Skeletal muscle tissue (tissue), 4 donors: Measurements from ENCODE around the gene OPN3. TPM values are rescaled to one million over a fixed set of nuclear protein-coding genes. Genes with fewer than 3 reads are reported as not detected.

ENCODE experiments used
- H3K27ac ChIP-seq: one replicate; pipeline ENCODE4 v1.7.0; 2013; ENCODE audit warnings: mild to moderate bottlenecking, low read depth, low read length, inconsistent platforms
- H3K27me3 ChIP-seq, 3 donors: one replicate each; pipeline ENCODE4 v1.7.0; 2013; ENCODE audit warnings: low read length in 3 of 3; ENCODE audit not compliant: control insufficient read depth in 3 of 3, insufficient read depth in 3 of 3
- H3K36me3 ChIP-seq, 3 donors: one replicate each; pipeline ENCODE4 v1.7.0; 2013; ENCODE audit warnings: low read length in 3 of 3; ENCODE audit not compliant: control insufficient read depth in 3 of 3, insufficient read depth in 3 of 3
- H3K4me1 ChIP-seq, 3 donors: one replicate each; pipeline ENCODE4 v1.7.0; 2013; ENCODE audit warnings: low read length in 3 of 3, mild to moderate bottlenecking in 3 of 3; ENCODE audit not compliant: control insufficient read depth in 3 of 3, insufficient read depth in 3 of 3
- H3K4me3 ChIP-seq, 3 donors: one replicate each; pipeline ENCODE4 v1.7.0; 2013; ENCODE audit warnings: low read length in 3 of 3
- H3K9ac ChIP-seq, 3 donors: one replicate each; pipeline ENCODE4 v1.7.0; 2013; ENCODE audit warnings: low read length in 3 of 3, mild to moderate bottlenecking in 3 of 3, moderate library complexity in 2 of 3, low read depth in 1 of 3
- H3K9me3 ChIP-seq, 3 donors: one replicate each; pipeline ENCODE4 v1.7.0; 2013; ENCODE audit warnings: low read length in 3 of 3; ENCODE audit not compliant: control insufficient read depth in 3 of 3
- total RNA-seq: library from RNA; depleted of rRNA; stranded (reverse); fragments of >200 nt; gene quantifications from one replicate; pipeline ENCODE4 v1.2.3, GENCODE V29; 2014
- donor health status: Osteomylitis.

OPN3 gene
- total RNA-seq, 1 donor from 2014 or later, result 9.9 TPM

DNA sequence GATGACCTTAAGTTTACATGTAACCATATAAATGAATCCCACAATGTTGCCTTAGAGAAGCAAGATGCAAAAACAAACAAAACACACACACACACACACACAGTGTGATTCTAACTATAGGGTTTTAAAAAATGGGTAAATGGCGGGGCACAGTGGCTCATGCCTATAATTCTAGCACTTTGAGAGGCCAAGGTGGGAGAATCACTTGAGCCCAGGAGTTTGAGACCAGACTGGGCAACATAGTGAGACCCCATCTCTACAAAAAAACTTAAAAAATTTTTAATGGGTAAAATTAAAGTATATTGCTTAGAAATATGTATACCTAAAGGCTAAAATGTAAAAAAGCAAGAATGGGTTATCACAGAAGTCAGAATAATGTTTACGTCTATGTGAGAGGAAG is 92.2 kb downstream of the OPN3 start:
- peaks cover 0 to 3% (median 0%) of the 10 kb centered on the region in 3 donors for H3K27me3 ChIP-seq
- no peaks in the 10 kb centered on the region for H3K4me1 ChIP-seq
- no peak overlapping the region for H3K9ac ChIP-seq
- no peaks in the 10 kb centered on the region for H3K9me3 ChIP-seq
- H3K4me3 ChIP-seq, result no peak overlapping the region
- no peak overlapping the region for H3K27ac ChIP-seq
- no peaks in the 10 kb centered on the region for H3K36me3 ChIP-seq

Other genes starting within 250 kb of the OPN3 start
- gene FH, start 120.6 kb downstream of the OPN3 start, total RNA-seq, result 79.9 TPM
- gene KMO, start 108.0 kb downstream of the OPN3 start, total RNA-seq, result 0.52 TPM
- gene CHML, start within 50 bp of the OPN3 start, total RNA-seq, result 8.4 TPM
- not detected for gene WDR64, start 11.9 kb upstream of the OPN3 start, total RNA-seq
- 4.2 TPM for gene EXO1, start 207.8 kb upstream of the OPN3 start, total RNA-seq